Upper lobe of left lung (tissue), 6 donors: ENCODE measurements around the gene PRICKLE4. TPM values are rescaled to one million over a fixed set of nuclear protein-coding genes. Genes with fewer than 3 reads are reported as not detected.

Experiments used
- ATAC-seq, 2 donors: fragments of 200-7000 bp; cut with Tn5 transposase; one replicate each; pipeline ENCODE4 v1.9.1; 2022; ENCODE audit warnings: mild to moderate bottlenecking in 2 of 2, moderate library complexity in 2 of 2; ENCODE audit not compliant: low FRiP score in 2 of 2
- DNase-seq, 2 donors: peaks; one replicate each; pipeline ENCODE4 v3.0.0-alpha.2; 2019 to 2020
- H3K27ac ChIP-seq, 4 donors: fragments of 200-600 bp; sonication (generic); one replicate each; pipeline ENCODE4 v1.5.1; 2016 to 2019
- H3K27me3 ChIP-seq, 4 donors: fragments of 200-600 bp; sonication (generic); one replicate each; pipeline ENCODE4 v1.5.1; 2017 to 2019
- H3K36me3 ChIP-seq, 4 donors: fragments of 200-600 bp; sonication (generic); one replicate each; pipeline ENCODE4 v1.5.1; 2016 to 2019
- H3K4me1 ChIP-seq, 4 donors: fragments of 200-600 bp; sonication (generic); one replicate each; pipeline ENCODE4 v1.5.1; 2018 to 2019
- H3K4me3 ChIP-seq, 4 donors: fragments of 200-600 bp; sonication (generic); one replicate each; pipeline ENCODE4 v1.5.1; 2017 to 2019; ENCODE audit warnings: mild to moderate bottlenecking in 2 of 4, moderate library complexity in 1 of 4
- H3K9me3 ChIP-seq, 4 donors: fragments of 200-600 bp; sonication (generic); one replicate each; pipeline ENCODE4 v1.5.1; 2018 to 2019
- CTCF ChIP-seq, 6 experiments: fragments of 450-650 bp in 4 of 6; fragments of 200-600 bp in 2 of 6; sonication (generic) in 2 of 6; IDR thresholded peaks; one replicate each; pipeline ENCODE4 v1.5.1; 2016 to 2019; ENCODE audit warnings: antibody characterized with exemption in 6 of 6
- EP300 ChIP-seq, 4 donors: sonication (generic); formaldehyde crosslinking; IDR thresholded peaks; one replicate each; pipeline ENCODE4 v1.5.1; 2017; ENCODE audit warnings: antibody characterized with exemption in 4 of 4, control low read depth in 2 of 4
- POLR2A ChIP-seq, 4 donors: fragments of 450-650 bp; IDR thresholded peaks; one replicate each; pipeline ENCODE4 v1.5.1; 2016 to 2017; ENCODE audit warnings: antibody characterized with exemption in 4 of 4, mild to moderate bottlenecking in 2 of 4
- POLR2AphosphoS5 ChIP-seq, 2 donors: sonication (generic); formaldehyde crosslinking; IDR thresholded peaks; one replicate each; pipeline ENCODE4 v1.5.1; 2017; ENCODE audit warnings: antibody characterized with exemption in 2 of 2
- WGBS, 2 donors: methylation state at CpG; one replicate each; pipeline ENCODE4 v1.1.5; 2017 to 2018; 5-methylcytosine and 5-hydroxymethylcytosine counted together
- total RNA-seq, 6 donors: library from RNA; depleted of rRNA in 4 of 6; stranded (reverse); fragments of >200 nt in 4 of 6; gene quantifications; one replicate each; pipeline versions ENCODE4 v1.1.0 to v1.2.1, GENCODE V29; 2016 to 2021
- donor health status: DM: no; HTN: no; CAD: no; lungs with moderate emphysema.
- donor health status: DM: no; HTN: yes; CAD: no; lungs with severe emphysema.

The PRICKLE4 gene
- total RNA-seq, 6 donors from 2014 or later: 9.3 to 133 (median 14.6) TPM

- Histone ChIP-seq H3K9me3 (no peaks in the 10 kb centered on the region), H3K4me3 (peak overlapping the region in 2 of 4 donors; percentile 64 to 82), H3K27me3 (no peaks in the 10 kb centered on the region), H3K36me3 (peaks cover 2 to 17% (median 9%) of the 10 kb centered on the region in 4 donors), H3K27ac (peak overlapping the region; percentile 45 to 97 (median 75)), H3K4me1 (peaks cover 55 to 81% (median 55%) of the 10 kb centered on the region in 4 donors)
- no peak for TF ChIP-seq POLR2AphosphoS5 (IDR thresholded peaks at IDR 0.05)
- no peak for TF ChIP-seq CTCF (IDR thresholded peaks at IDR 0.05)
- TF ChIP-seq POLR2A (IDR thresholded peaks at IDR 0.05): no peak
- no peak for TF ChIP-seq EP300 (IDR thresholded peaks at IDR 0.05)
- 80 to 82% methylated on average over 11 of the region's 11 CpGs for WGBS, 2 donors
- DNase-seq: peak in 1 of 2 donors; percentile 74
- ATAC-seq: no peak
These were observed 4.7 kb downstream of the PRICKLE4 start for GRCh38 chr6:41785254-41785653.

GRCh38 chr6:41785689-41786450 is 5.3 kb downstream of the PRICKLE4 start:
- 28 to 32% methylated on average over 18 to 23 of the region's 29 CpGs for WGBS, 2 donors
- H3K9me3 ChIP-seq: no peaks in the 10 kb centered on the region
- H3K27ac ChIP-seq: peak overlapping the region; percentile 56 to 97 (median 90)
- H3K4me3 ChIP-seq: peak overlapping the region; percentile 11 to 84 (median 73)
- peaks cover 2 to 23% (median 11%) of the 10 kb centered on the region in 4 donors for H3K36me3 ChIP-seq
- H3K27me3 ChIP-seq: no peaks in the 10 kb centered on the region
- TF ChIP-seq EP300 (IDR thresholded peaks at IDR 0.05): no peak
- TF ChIP-seq CTCF (IDR thresholded peaks at IDR 0.05): no peak
- no peak for TF ChIP-seq POLR2A (IDR thresholded peaks at IDR 0.05)
- no peak for TF ChIP-seq POLR2AphosphoS5 (IDR thresholded peaks at IDR 0.05)
- peak in 1 of 2 donors; percentile 0 for ATAC-seq
- peaks cover 52 to 79% (median 55%) of the 10 kb centered on the region in 4 donors for H3K4me1 ChIP-seq
- DNase-seq: no peak

- DNase-seq: peak; percentile 92 to 98
- H3K4me1 ChIP-seq: peaks cover 45 to 71% (median 49%) of the 10 kb centered on the region in 4 donors
These were observed 6.1 kb downstream of the PRICKLE4 start for GRCh38 chr6:41786451-41787218.

More at GRCh38 chr6:41786451-41787218, 6.1 kb downstream of the PRICKLE4 start:
- Histone ChIP-seq H3K4me3 (peak overlapping the region; percentile 64 to 84 (median 80)), H3K27ac (peak overlapping the region; percentile 86 to 97 (median 94)), H3K36me3 (peaks cover 5 to 30% (median 14%) of the 10 kb centered on the region in 4 donors), H3K27me3 (no peaks in the 10 kb centered on the region), H3K9me3 (no peaks in the 10 kb centered on the region)
- ATAC-seq: peak; percentile 95
- WGBS, 2 donors: 0 to 1% methylated on average over 18 to 33 of the region's 58 CpGs
- TF ChIP-seq POLR2A (IDR thresholded peaks at IDR 0.05) (peak in 2 of 4 donors; percentile 20 to 54), POLR2AphosphoS5 (IDR thresholded peaks at IDR 0.05) (peak; percentile 42 to 58), EP300 (IDR thresholded peaks at IDR 0.05) (no peak), CTCF (IDR thresholded peaks at IDR 0.05) (peak; percentile 87 to 97 (median 93))
